NCI-H1417 (cell line): ENCODE results near the gene TNNC1.

Source experiments
- DNase-seq, 3 experiments: peaks; one replicate each; lab custom pipeline; 2025; lab: John Stamatoyannopoulos, UW

Gene TNNC1

GRCh38 chr3:52432225-52432624 is 21.6 kb downstream of the TNNC1 start:
- DNase-seq: no peak

DNA sequence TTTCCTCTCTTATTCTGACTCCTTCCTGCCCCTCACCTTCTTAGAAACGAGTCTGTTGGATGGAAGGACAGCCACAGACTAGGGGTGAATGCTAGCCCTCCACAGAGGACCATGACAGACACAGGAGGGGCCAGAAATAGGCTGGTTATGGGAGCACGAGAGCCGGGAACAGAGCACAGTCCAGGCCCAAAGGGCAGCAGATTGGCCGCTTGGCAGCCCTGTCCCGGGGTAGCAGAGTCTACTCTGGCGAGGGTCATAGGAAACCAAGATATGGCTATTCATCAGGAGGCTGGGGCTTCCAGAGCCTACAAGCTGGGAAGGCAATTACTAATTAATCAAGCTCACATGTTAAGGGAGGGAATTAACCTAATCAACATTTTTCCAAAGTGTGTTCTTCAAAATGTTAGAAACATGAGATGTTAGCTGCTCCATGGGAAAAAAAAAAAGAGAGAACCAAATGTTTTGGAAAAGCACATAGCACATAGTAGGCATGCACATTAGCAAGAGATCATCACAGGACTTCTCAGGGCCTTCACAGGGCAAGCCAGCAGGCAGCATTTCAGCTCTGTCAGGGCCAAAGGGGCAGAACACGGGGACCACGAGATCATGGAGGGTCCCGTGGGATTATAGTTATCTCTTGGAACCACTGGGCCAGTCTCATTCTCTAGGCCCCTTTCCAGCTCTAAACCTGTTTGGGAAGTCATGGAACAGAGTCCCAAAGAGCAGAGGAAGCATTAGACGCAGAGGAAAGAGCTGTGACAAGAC is 22.2 kb downstream of the TNNC1 start:
- no peak for DNase-seq

GRCh38 chr3:52430416-52430810 is 23.4 kb downstream of the TNNC1 start:
- DNase-seq: no peak

- DNase-seq: no peak
Observed at GRCh38 chr3:52429779-52430415, 23.9 kb downstream of the TNNC1 start.

- no peak for DNase-seq
Observed at GRCh38 chr3:52429031-52429430, 24.8 kb downstream of the TNNC1 start.

DNA sequence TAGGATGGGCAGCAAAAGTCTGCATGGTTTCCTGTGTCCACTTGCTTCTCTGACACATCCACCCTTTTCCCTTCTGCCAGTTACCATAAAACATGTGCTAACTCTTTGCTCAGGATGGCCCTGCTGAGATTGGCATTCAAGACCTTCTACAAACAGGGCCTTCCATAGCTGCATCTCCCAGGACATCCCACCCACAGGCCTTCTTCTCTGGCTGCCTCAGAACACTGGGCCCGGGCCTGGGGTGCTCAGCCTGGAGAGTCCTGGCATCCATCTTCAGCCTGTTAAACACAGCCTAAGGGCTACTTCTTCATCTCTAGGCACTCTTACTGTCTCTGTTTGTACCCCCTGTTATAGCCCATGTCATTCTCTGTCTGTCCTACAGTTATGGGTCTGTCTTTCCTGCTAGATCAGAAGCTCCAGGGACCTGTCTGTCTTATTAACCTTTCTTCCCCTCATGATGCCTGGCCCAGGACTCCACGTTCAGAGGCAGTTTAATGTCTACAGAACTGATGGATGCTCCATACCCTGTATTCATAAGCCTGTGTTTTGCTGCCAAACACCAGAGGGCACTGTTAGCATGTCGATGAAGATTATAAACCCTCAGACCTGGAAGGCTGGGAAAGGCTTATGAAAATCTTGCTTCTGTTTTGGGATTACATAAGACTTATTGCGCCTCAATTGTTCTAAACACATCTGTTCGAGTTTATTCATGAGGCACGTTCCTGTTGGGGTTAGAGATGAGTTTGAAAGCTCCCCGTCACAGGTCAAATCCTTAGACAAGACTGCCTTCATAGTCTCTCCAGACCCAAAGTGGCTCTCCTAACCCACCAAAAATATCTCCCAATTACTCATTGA is 25.5 kb downstream of the TNNC1 start:
- DNase-seq: peak; percentile 9 to 77 (median 15)

DNA sequence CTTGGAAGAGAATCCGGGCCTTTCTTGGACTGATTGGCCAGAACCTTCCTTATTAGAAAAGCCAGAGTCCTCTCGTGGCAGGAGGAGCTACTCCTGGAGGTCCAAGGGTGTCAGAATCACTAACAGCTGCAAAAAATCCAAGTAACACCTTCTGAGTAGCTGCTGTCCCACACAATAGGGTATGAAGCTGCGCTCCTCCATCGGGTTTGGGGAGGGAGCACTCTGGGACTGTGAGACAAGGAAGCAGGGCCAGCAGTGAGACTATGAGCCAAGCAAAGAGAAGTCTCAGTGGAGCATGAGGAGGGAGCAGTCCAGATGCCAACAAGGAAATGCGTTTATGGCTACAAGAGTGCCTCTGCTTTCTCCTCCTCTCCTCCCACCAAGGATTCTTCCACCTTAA is 30.7 kb downstream of the TNNC1 start:
- no peak for DNase-seq

DNA sequence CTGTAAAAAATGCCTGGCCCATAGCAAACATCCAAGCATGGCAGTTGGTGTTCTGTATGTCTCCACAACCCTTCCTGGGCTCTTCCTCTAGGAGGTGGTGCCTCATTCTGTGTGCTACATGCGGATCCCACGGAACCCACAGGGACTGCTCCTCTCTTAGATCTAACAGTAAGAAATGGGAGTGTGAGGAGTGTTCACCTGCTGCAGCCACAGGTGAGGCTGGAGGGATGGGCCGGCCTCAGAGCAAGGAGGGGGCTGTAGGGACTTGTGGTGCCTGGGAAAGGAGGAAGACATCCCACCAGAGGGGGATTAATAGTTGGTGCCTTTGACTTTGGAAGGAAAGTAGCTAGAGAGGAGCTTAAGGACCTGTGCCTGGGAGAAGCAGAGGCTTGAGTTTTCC is 31.2 kb downstream of the TNNC1 start:
- no peak for DNase-seq

- DNase-seq: no peak
Observed at GRCh38 chr3:52420388-52420787, 33.5 kb downstream of the TNNC1 start.

- DNase-seq: no peak
Observed at GRCh38 chr3:52415800-52416199, 38.0 kb downstream of the TNNC1 start.

DNA sequence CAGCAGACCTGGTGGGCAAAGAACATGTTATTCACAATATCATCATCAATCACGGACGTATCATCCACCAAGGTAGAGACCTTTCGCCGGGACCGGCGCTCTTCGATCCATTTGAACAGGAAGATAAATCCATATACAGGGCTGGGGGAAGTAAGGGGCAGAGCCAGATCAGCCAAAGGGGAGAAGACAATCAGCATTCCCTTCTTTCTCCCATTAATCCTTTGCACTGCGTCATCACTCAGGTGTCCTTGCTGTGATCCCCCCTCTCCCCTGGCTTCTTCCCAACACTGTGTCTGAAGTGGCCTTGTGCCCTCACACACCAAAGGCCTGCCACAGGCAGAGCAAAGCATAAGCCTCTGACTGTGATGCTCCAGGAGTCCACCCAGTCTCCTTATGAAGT is 45.4 kb downstream of the TNNC1 start:
- DNase-seq: no peak

DNA sequence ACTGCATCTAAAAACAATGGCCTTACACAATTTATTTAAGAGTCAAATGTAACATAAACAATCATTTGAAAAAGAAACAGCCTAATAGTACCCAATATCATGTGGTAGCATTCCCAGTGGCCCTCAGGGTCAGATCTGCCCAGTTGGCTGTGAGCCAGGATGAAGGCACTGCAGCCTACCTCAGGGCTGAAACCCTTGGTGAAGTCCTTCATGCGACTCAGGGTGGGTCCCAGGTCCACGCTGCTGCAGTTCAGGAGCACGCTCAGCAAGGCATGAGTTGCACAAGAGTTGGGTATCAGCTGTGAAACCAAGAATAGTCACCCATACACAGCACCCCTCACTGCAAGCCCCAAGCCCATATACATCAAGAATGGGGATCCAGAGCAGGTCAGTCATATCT is 46.1 kb downstream of the TNNC1 start:
- no peak for DNase-seq

- DNase-seq: no peak
Observed at GRCh38 chr3:52406791-52407510, 46.9 kb downstream of the TNNC1 start.

GRCh38 chr3:52406231-52406661 is 47.6 kb downstream of the TNNC1 start:
- no peak for DNase-seq

GRCh38 chr3:52405601-52406110 is 48.2 kb downstream of the TNNC1 start:
- DNase-seq: no peak

DNA sequence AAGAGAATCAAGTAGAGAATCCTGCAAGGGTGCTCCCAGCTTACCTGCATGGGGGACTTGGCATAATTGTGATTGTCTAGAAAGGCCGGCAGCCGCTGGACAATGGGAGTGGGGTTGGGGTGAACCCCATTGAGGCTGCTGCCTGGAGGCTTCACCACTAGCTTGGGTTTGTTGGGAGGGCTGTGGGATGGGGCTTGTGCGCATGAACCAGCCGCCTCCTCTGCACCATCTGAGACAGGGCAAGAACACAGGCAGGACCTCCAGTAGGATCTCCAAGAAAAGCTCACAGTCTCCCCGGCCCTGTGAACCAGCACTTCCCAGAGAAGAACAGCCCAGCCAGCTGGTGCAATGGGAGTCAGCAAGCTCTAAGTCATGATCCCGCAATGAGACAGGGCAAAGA is 48.8 kb downstream of the TNNC1 start:
- no peak for DNase-seq

GRCh38 chr3:52404391-52404790 is 49.5 kb downstream of the TNNC1 start:
- DNase-seq: no peak

DNA sequence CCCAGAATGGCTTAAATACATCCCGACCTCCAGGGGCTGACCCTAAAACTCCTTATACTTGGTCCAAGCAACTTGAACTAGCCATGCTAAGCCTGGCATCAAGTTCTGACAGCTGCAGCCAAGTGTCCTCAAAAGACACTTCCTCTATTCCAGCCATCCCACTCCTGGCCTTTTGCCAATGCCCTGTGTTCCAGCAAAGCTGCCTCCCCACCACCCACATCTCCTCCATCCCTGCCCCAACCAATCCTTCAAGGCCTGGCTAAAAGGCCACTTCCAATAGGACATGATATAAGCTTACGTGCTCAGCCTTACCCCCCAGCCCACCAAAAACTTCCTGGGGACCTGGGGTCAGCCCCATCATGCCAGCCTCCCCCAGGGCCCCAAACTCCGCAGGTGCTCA is 49.9 kb downstream of the TNNC1 start:
- DNase-seq: no peak

DNA sequence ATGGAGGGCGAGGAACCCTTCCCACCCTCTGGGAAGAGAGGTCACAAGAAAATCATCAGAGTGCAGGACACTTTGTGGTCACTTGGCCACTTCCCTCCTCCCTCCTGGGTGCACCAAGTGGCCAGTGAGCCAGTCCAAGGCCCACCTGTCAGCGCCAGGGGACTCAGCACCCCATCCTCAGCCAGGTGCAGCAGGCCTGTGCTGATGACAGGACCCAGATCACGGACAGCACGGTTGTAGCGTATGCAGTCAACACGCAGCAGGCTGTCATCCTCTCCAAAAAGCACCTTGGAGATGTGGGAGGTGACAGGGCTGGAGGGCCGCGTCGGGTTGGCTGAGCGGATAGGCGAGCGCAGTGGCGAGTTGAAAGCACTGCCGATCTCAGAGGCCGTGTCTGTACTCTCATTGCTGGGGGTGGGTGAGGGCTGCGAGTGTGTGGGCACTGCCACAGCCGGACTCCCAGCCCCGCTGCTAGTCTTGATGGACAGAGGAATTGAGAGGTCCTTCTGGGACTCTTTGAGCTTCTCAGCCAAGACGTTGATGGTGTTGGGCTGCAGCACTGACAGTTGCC is 50.5 kb downstream of the TNNC1 start:
- no peak for DNase-seq

DNA sequence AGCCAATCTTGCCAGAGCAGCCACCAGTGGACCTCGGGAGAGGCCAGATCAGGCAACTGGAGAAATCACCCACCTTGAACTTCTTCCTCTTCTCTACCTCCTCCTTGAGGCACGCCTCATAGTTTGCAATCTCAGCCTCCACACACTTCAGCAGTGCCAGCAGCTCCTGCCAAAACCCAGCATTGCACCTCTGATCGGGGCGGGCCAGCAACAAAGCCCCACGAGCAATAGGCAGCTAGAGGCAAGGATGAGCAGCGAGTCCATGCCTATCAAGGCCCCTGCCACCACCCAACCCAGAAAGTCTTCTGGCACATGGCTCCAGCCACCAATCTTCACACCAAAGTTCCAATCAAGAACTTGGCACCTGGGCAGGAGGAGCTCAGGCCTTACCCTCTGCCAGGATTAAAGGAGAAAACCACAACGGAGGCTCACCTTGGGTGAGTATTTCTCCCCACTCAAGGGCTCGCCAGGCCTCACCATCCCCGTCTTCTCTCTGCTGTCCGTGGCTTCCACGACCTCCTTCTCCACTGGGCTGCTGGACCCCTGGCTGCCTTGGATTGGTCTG is 51.1 kb downstream of the TNNC1 start:
- DNase-seq: no peak

- DNase-seq: no peak
Observed at GRCh38 chr3:52402101-52402521, 51.7 kb downstream of the TNNC1 start.
